NCI-H510A (cell line): ENCODE measurements around the gene SLC13A3.
"Not testable (repeated sequence)": the region's sequence is repeated elsewhere in the genome, so short reads cannot be mapped to it uniquely, and the experiment has no call there.

Source experiments
- DNase-seq: peaks from one replicate; lab custom pipeline; 2025; lab: John Stamatoyannopoulos, UW

SLC13A3 gene

GRCh38 chr20:46681032-46681854 is 30.0 kb upstream of the SLC13A3 start:
- no peak for DNase-seq

- no peak for DNase-seq
These were observed 29.4 kb upstream of the SLC13A3 start for GRCh38 chr20:46680684-46681031.

- no peak for DNase-seq
These were observed 27.3 kb upstream of the SLC13A3 start for GRCh38 chr20:46678516-46678915.

GRCh38 chr20:46677608-46678007 is 26.3 kb upstream of the SLC13A3 start:
- no peak for DNase-seq

GRCh38 chr20:46676649-46677316 is 25.5 kb upstream of the SLC13A3 start:
- DNase-seq: not testable (repeated sequence)

- DNase-seq: no peak
These were observed 23.2 kb upstream of the SLC13A3 start for GRCh38 chr20:46674253-46675083.

- DNase-seq: no peak
These were observed 22.4 kb upstream of the SLC13A3 start for GRCh38 chr20:46673394-46674252.

- no peak for DNase-seq
These were observed 21.4 kb upstream of the SLC13A3 start for GRCh38 chr20:46672543-46673148.

GRCh38 chr20:46671866-46672542 is 20.7 kb upstream of the SLC13A3 start:
- no peak for DNase-seq

- DNase-seq: no peak
These were observed 19.6 kb upstream of the SLC13A3 start for GRCh38 chr20:46670585-46671584.

- DNase-seq: no peak
These were observed 18.9 kb upstream of the SLC13A3 start for GRCh38 chr20:46670228-46670584.

GRCh38 chr20:46666818-46667515 is 15.7 kb upstream of the SLC13A3 start:
- no peak for DNase-seq

- DNase-seq: no peak
These were observed 15.0 kb upstream of the SLC13A3 start for GRCh38 chr20:46666306-46666705.

GRCh38 chr20:46665602-46666001 is 14.3 kb upstream of the SLC13A3 start:
- DNase-seq: no peak

- DNase-seq: no peak
These were observed 12.3 kb upstream of the SLC13A3 start for GRCh38 chr20:46663531-46663930.

GRCh38 chr20:46661659-46662058 is 10.4 kb upstream of the SLC13A3 start:
- no peak for DNase-seq

GRCh38 chr20:46660487-46660886 is 9.2 kb upstream of the SLC13A3 start:
- no peak for DNase-seq

- no peak for DNase-seq
These were observed 6.4 kb upstream of the SLC13A3 start for GRCh38 chr20:46657618-46658017.

- DNase-seq: no peak
These were observed 5.9 kb upstream of the SLC13A3 start for GRCh38 chr20:46657137-46657536.
